Measurements from ENCODE around the gene CALD1. TPM values are rescaled to one million over a fixed set of nuclear protein-coding genes. Genes with fewer than 3 reads are reported as not detected.

The CALD1 gene
- total RNA-seq (2021; fragmentation: NEBNext Ultra II Directional; extraction: Animal tissue kit (Norgen Biotek cat#: 25700)), result 1,000 to 10,000 TPM; 1,066 to 1,726 (median 1,102) TPM
- long read RNA-seq, full-length matches to known transcripts, result 78 of 2,371 reads
- long read RNA-seq, partial matches to known transcripts, result 2,171 of 2,371 reads
- long read RNA-seq, other reads (novel, unspliced or antisense), result 122 of 2,371 reads

- H3K27ac Mint-ChIP-seq, result no peak within 1 kb of the TSS; the same call in 1 of the 2 replicates
- H3K4me3 Mint-ChIP-seq, result no peak within 1 kb of the TSS
- H3K36me3 Mint-ChIP-seq (ENCODE audit: low read depth), result no peaks in the 10 kb centered on the region; the same call in 1 of the 2 replicates
- peaks cover 8% of the 10 kb centered on the region for H3K27me3 Mint-ChIP-seq (ENCODE audit: insufficient read depth)
- H3K9me3 Mint-ChIP-seq, result no peaks in the 10 kb centered on the region
- peaks cover 27% of the 10 kb centered on the region for H3K4me1 Mint-ChIP-seq (ENCODE audit: low read depth)
- peak; percentile 100 for DNase-seq
- TF ChIP-seq CTCF (IDR thresholded peaks at IDR 0.05), result no peak
Observed at GRCh38 chr7:134778941-134779740, at the start of gene CALD1. Gene CALD1, plus strand, starts transcription at chr7:134779634. Its CDS starts 88,100 bp downstream, at chr7:134867734.

- no peak for DNase-seq
Observed at GRCh38 chr7:134729895-134730294, 49.5 kb upstream of the CALD1 start.

GRCh38 chr7:134730411-134730829, 49.0 kb upstream of the CALD1 start:
- Mint-ChIP-seq H3K9me3 (no peaks in the 10 kb centered on the region), H3K4me1 (ENCODE audit: low read depth) (peaks cover 78% of the 10 kb centered on the region), H3K27ac (peak overlapping the region; percentile 65), H3K4me3 (peak overlapping the region; percentile 4), H3K36me3 (ENCODE audit: low read depth) (peaks cover 7% of the 10 kb centered on the region), H3K27me3 (ENCODE audit: insufficient read depth) (peaks cover 2% of the 10 kb centered on the region; the same call in 1 of the 2 replicates)
- DNase-seq, result peak; percentile 78
- no peak for TF ChIP-seq CTCF (IDR thresholded peaks at IDR 0.05)

More at GRCh38 chr7:134729895-134730294, 49.5 kb upstream of the CALD1 start:
- Mint-ChIP-seq H3K9me3 (no peaks in the 10 kb centered on the region), H3K27ac (peak overlapping the region; percentile 65), H3K36me3 (ENCODE audit: low read depth) (peaks cover 6% of the 10 kb centered on the region), H3K4me1 (ENCODE audit: low read depth) (peaks cover 78% of the 10 kb centered on the region), H3K4me3 (peak overlapping the region; percentile 4), H3K27me3 (ENCODE audit: insufficient read depth) (peaks cover 2% of the 10 kb centered on the region; the same call in 1 of the 2 replicates)
- TF ChIP-seq CTCF (IDR thresholded peaks at IDR 0.05), result no peak

- Mint-ChIP-seq H3K27ac (peak overlapping the region; percentile 65), H3K4me1 (ENCODE audit: low read depth) (peaks cover 78% of the 10 kb centered on the region)
Observed at GRCh38 chr7:134731616-134732015, 47.8 kb upstream of the CALD1 start.

GRCh38 chr7:134732728-134733127, 46.7 kb upstream of the CALD1 start:
- no peak for DNase-seq
- TF ChIP-seq CTCF (IDR thresholded peaks at IDR 0.05), result no peak
- no peak overlapping the region for H3K27ac Mint-ChIP-seq
- H3K4me1 Mint-ChIP-seq (ENCODE audit: low read depth), result peaks cover 78% of the 10 kb centered on the region
- peaks cover 2% of the 10 kb centered on the region; the same call in 1 of the 2 replicates for H3K27me3 Mint-ChIP-seq (ENCODE audit: insufficient read depth)
- no peaks in the 10 kb centered on the region for H3K9me3 Mint-ChIP-seq
- no peak overlapping the region for H3K4me3 Mint-ChIP-seq
- H3K36me3 Mint-ChIP-seq (ENCODE audit: low read depth), result peaks cover 7% of the 10 kb centered on the region

More at GRCh38 chr7:134731616-134732015, 47.8 kb upstream of the CALD1 start:
- no peak for DNase-seq
- TF ChIP-seq CTCF (IDR thresholded peaks at IDR 0.05), result no peak
- peaks cover 7% of the 10 kb centered on the region for H3K36me3 Mint-ChIP-seq (ENCODE audit: low read depth)
- peak overlapping the region; percentile 9 for H3K4me3 Mint-ChIP-seq
- peaks cover 2% of the 10 kb centered on the region; the same call in 1 of the 2 replicates for H3K27me3 Mint-ChIP-seq (ENCODE audit: insufficient read depth)
- H3K9me3 Mint-ChIP-seq, result no peaks in the 10 kb centered on the region
